Transverse colon (tissue), 4 donors: ENCODE measurements around the gene ROPN1B. TPM values are rescaled to one million over a fixed set of nuclear protein-coding genes. Genes with fewer than 3 reads are reported as not detected.

Source experiments
- DNase-seq: peaks from one replicate; pipeline ENCODE4 v3.0.0-alpha.2; 2019
- H3K27ac ChIP-seq, 4 donors: fragments of 200-600 bp; sonication (generic); 2 replicates each; pipeline ENCODE4 v1.5.1; 2016 to 2018; ENCODE audit warnings: inconsistent platforms in 4 of 4
- H3K27me3 ChIP-seq: fragments of 200-600 bp; sonication (generic); 2 replicates; pipeline ENCODE4 v1.5.1; 2017; ENCODE audit warnings: inconsistent platforms
- H3K36me3 ChIP-seq, 4 donors: fragments of 200-600 bp; sonication (generic); 2 replicates each; pipeline ENCODE4 v1.5.1; 2017 to 2019; ENCODE audit warnings: inconsistent platforms in 4 of 4
- H3K4me1 ChIP-seq, 4 donors: fragments of 200-600 bp; sonication (generic); 2 replicates each; pipeline ENCODE4 v1.5.1; 2017 to 2020; ENCODE audit warnings: inconsistent platforms in 4 of 4
- H3K4me3 ChIP-seq, 4 donors: fragments of 200-600 bp; sonication (generic); 1 replicate in 1 of 4; 2 replicates in 3 of 4; pipeline versions ENCODE4 v1.5.1 to v1.6.1; 2017 to 2019; ENCODE audit warnings: inconsistent platforms in 4 of 4
- H3K9me3 ChIP-seq, 2 donors: fragments of 200-600 bp; sonication (generic); 2 replicates each; pipeline ENCODE4 v1.5.1; 2017 to 2019; ENCODE audit warnings: inconsistent platforms in 2 of 2
- CTCF ChIP-seq, 5 experiments: fragments of 200-600 bp in 3 of 5; fragments of 450-650 bp in 2 of 5; sonication (generic) in 3 of 5; IDR thresholded peaks; 1 replicate in 2 of 5; 2 replicates in 3 of 5; pipeline ENCODE4 v1.5.1; 2016 to 2017; ENCODE audit warnings: antibody characterized with exemption in 5 of 5, inconsistent platforms in 3 of 5, mild to moderate bottlenecking in 2 of 5, moderate library complexity in 1 of 5
- EP300 ChIP-seq: sonication (generic); formaldehyde crosslinking; IDR thresholded peaks from one replicate; pipeline ENCODE4 v1.6.1; 2017; ENCODE audit warnings: antibody characterized with exemption, low read depth
- POLR2A ChIP-seq: fragments of 450-650 bp; IDR thresholded peaks from one replicate; pipeline ENCODE4 v1.6.1; 2016; ENCODE audit warnings: antibody characterized with exemption, mild to moderate bottlenecking, moderate library complexity
- POLR2AphosphoS5 ChIP-seq, 3 donors: sonication (generic); formaldehyde crosslinking; IDR thresholded peaks; one replicate each; pipeline ENCODE4 v1.6.1; 2016; ENCODE audit warnings: antibody characterized with exemption in 3 of 3
- WGBS, 2 donors: methylation state at CpG; one replicate each; pipeline ENCODE4 v1.1.5; 2018; ENCODE audit warnings: low coverage in 1 of 2; 5-methylcytosine and 5-hydroxymethylcytosine counted together
- in situ Hi-C, 4 donors: fragments of 200-750 bp; cut with MboI; loops; one replicate each; pipeline versions ENCODE4 v1.15.0 to v1.15.1; 2017; ENCODE audit warnings: low sequenced_read_pairs in 3 of 4, low pct_ligation_motif_present in 1 of 4, low pct_unique_long_range_greater_than_20kb in 1 of 4
- intact Hi-C: fragments of 100-400 bp; cut with DNase I; formaldehyde crosslinking; loops from one replicate; pipeline ENCODE4 v1.15.1; 2023; ENCODE audit warnings: low total_unique reads
- total RNA-seq, 4 donors: library from RNA; depleted of rRNA; stranded (reverse); fragments of >200 nt; gene quantifications; one replicate each; pipeline ENCODE4 v1.1.0, GENCODE V29; 2016

The ROPN1B gene
- total RNA-seq, 4 donors from 2014 or later = not detected

GRCh38 chr3:126018545-126018944 lies 49.6 kb downstream of the ROPN1B start:
- Histone ChIP-seq H3K27me3 (no peaks in the 10 kb centered on the region), H3K9me3 (no peaks in the 10 kb centered on the region), H3K4me1 (peaks cover 0 to 5% (median 0%) of the 10 kb centered on the region in 4 donors), H3K27ac (no peak overlapping the region), H3K36me3 (no peaks in the 10 kb centered on the region), H3K4me3 (no peak overlapping the region)
- in situ Hi-C loops (no loop called here), intact Hi-C loops (no loop called here)
- no peak for DNase-seq
- TF ChIP-seq POLR2A (no peak), CTCF (IDR thresholded peaks at IDR 0.05) (no peak), POLR2AphosphoS5 (IDR thresholded peaks at IDR 0.05) (no peak), EP300 (no peak)
- WGBS, 2 donors = 93% methylated on average over 1 of the region's 1 CpG; no CpG with 5 or more reads in 1 of the 2 donors

- no peak for DNase-seq
- H3K36me3 ChIP-seq = no peaks in the 10 kb centered on the region
- H3K27me3 ChIP-seq = no peaks in the 10 kb centered on the region
- peaks cover 0 to 5% (median 0%) of the 10 kb centered on the region in 4 donors for H3K4me1 ChIP-seq
- no peak overlapping the region for H3K27ac ChIP-seq
- H3K9me3 ChIP-seq = no peaks in the 10 kb centered on the region
- intact Hi-C loops = no loop called here
- in situ Hi-C loops = no loop called here
- H3K4me3 ChIP-seq = no peak overlapping the region
- WGBS, 2 donors = 91 to 97% methylated on average over 3 to 7 of the region's 7 CpGs
- TF ChIP-seq CTCF (IDR thresholded peaks at IDR 0.05) (no peak), EP300 (no peak), POLR2A (no peak), POLR2AphosphoS5 (IDR thresholded peaks at IDR 0.05) (no peak)
Measured at GRCh38 chr3:126018995-126019394, 50.0 kb downstream of the ROPN1B start.

- Histone ChIP-seq H3K27me3 (no peaks in the 10 kb centered on the region), H3K4me3 (no peak overlapping the region), H3K4me1 (peaks cover 0 to 2% (median 0%) of the 10 kb centered on the region in 4 donors), H3K9me3 (no peaks in the 10 kb centered on the region), H3K27ac (no peak overlapping the region), H3K36me3 (no peaks in the 10 kb centered on the region)
- WGBS, 2 donors = 98 to 100% methylated on average over 1 to 5 of the region's 5 CpGs
- in situ Hi-C loops = no loop called here
- intact Hi-C loops = no loop called here
- no peak for TF ChIP-seq EP300
- TF ChIP-seq POLR2AphosphoS5 (IDR thresholded peaks at IDR 0.05) = no peak
- no peak for TF ChIP-seq POLR2A
- no peak for TF ChIP-seq CTCF (IDR thresholded peaks at IDR 0.05)
- no peak for DNase-seq
Measured at GRCh38 chr3:126019683-126020082, 50.7 kb downstream of the ROPN1B start.

- Histone ChIP-seq H3K4me1 (no peaks in the 10 kb centered on the region), H3K9me3 (no peaks in the 10 kb centered on the region), H3K36me3 (no peaks in the 10 kb centered on the region), H3K4me3 (no peak overlapping the region), H3K27me3 (no peaks in the 10 kb centered on the region), H3K27ac (no peak overlapping the region)
- in situ Hi-C loops (no loop called here), intact Hi-C loops (no loop called here)
- no peak for DNase-seq
- TF ChIP-seq POLR2AphosphoS5 (IDR thresholded peaks at IDR 0.05) (no peak), CTCF (IDR thresholded peaks at IDR 0.05) (no peak), EP300 (no peak), POLR2A (no peak)
- WGBS, 2 donors = 74 to 82% methylated on average over 3 to 5 of the region's 5 CpGs
Measured at GRCh38 chr3:126021224-126021623, 52.2 kb downstream of the ROPN1B start.
